HepG2 (cell line): Measurements from ENCODE around the gene STIM1. TPM values are rescaled to one million over a fixed set of nuclear protein-coding genes. Genes with fewer than 3 reads are reported as not detected.

Source experiments
- FLYWCH1 ChIP-seq: sonication (generic); formaldehyde crosslinking; IDR thresholded peaks from 2 replicates; pipeline ENCODE4 v1.8.1; 2023; ENCODE audit warnings: mild to moderate bottlenecking, missing genetic modification reagents
- NKX3-1 ChIP-seq: sonication (generic); formaldehyde crosslinking; IDR thresholded peaks from 2 replicates; pipeline ENCODE4 v1.5.0; 2020; ENCODE audit warnings: missing genetic modification reagents
- RCOR2 ChIP-seq: IDR thresholded peaks from 2 replicates; pipeline ENCODE4 v1.6.1; 2016; ENCODE audit warnings: missing biosample characterization, missing genetic modification reagents
- RXRA ChIP-seq: sonication (generic); formaldehyde crosslinking; IDR thresholded peaks from 2 replicates; pipeline ENCODE4 v1.5.1; 2020; ENCODE audit warnings: missing genetic modification reagents
- SMARCE1 ChIP-seq: fragments of 450-650 bp; IDR thresholded peaks from 2 replicates; pipeline ENCODE4 v1.6.1; 2017; ENCODE audit warnings: borderline replicate concordance
- ZFP90 ChIP-seq: sonication (generic); formaldehyde crosslinking; IDR thresholded peaks from 2 replicates; pipeline ENCODE4 v1.8.0; 2022; ENCODE audit warnings: missing genetic modification reagents, mild to moderate bottlenecking, inconsistent platforms, borderline replicate concordance
- ZNF484 ChIP-seq: sonication (generic); formaldehyde crosslinking; IDR thresholded peaks from 2 replicates; pipeline ENCODE4 v1.5.1; 2020; ENCODE audit warnings: mild to moderate bottlenecking, low read depth, missing genetic modification reagents, borderline replicate concordance
- ZNF629 ChIP-seq: sonication (generic); formaldehyde crosslinking; conservative IDR thresholded peaks from 2 replicates; pipeline ENCODE4 v1.5.0; 2020; ENCODE audit warnings: missing genetic modification reagents
- polyA plus RNA-seq, 8 experiments: library from polyadenylated mRNA; depleted of rRNA in 3 of 8; stranded (reverse) in 7 of 8; unstranded in 1 of 8; fragments of >200 nt; fragmentation: Illumina TruSeq in 4 of 8; extraction: Trizol in 4 of 8; gene quantifications; 2 replicates each; pipeline versions ENCODE4 v1.2.1 to v1.2.3, GENCODE V29; 2011 to 2016; ENCODE audit warnings: low read depth in 4 of 8, missing spikeins in 1 of 8, mixed read lengths in 1 of 8; ENCODE audit not compliant: insufficient read depth in 1 of 8
- total RNA-seq, 5 experiments: library from RNA; depleted of rRNA; stranded (reverse); fragments of >200 nt; fragmentation: Illumina TruSeq; extraction: Trizol; gene quantifications; 2 replicates each; pipeline ENCODE4 v1.2.3, GENCODE V29; 2016; ENCODE audit warnings: low read depth in 1 of 5
- TF ChIP-seq, protein P1 (sequence below): sonication (generic); formaldehyde crosslinking; IDR thresholded peaks from 2 replicates; pipeline ENCODE4 v1.4.0; 2020; ENCODE audit warnings: missing genetic modification reagents, mild to moderate bottlenecking, borderline replicate concordance
- TF ChIP-seq, protein P2 (sequence below): sonication (generic); formaldehyde crosslinking; IDR thresholded peaks from 2 replicates; pipeline ENCODE4 v1.4.0; 2020; ENCODE audit warnings: mild to moderate bottlenecking, missing genetic modification reagents
- TF ChIP-seq, protein P3 (sequence below): sonication (generic); formaldehyde crosslinking; IDR thresholded peaks from 2 replicates; pipeline ENCODE4 v1.4.0; 2020; ENCODE audit warnings: mild to moderate bottlenecking, missing genetic modification reagents
- TF ChIP-seq, protein P4 (sequence below): sonication (generic); formaldehyde crosslinking; IDR thresholded peaks from 2 replicates; pipeline ENCODE4 v1.8.0; 2022; ENCODE audit warnings: missing genetic modification reagents, mild to moderate bottlenecking, inconsistent platforms, borderline replicate concordance
- TF ChIP-seq, protein P5 (sequence below): sonication (generic); formaldehyde crosslinking; IDR thresholded peaks from 2 replicates; pipeline ENCODE4 v1.4.0; 2020; ENCODE audit warnings: mild to moderate bottlenecking, missing genetic modification reagents, borderline replicate concordance

Gene STIM1
- total and polyA plus RNA-seq, 2 of the 13 experiments (the other 11 are each of a cell fraction or from before 2014, with no cell fraction given), result 19.2 to 28.5 TPM

DNA sequence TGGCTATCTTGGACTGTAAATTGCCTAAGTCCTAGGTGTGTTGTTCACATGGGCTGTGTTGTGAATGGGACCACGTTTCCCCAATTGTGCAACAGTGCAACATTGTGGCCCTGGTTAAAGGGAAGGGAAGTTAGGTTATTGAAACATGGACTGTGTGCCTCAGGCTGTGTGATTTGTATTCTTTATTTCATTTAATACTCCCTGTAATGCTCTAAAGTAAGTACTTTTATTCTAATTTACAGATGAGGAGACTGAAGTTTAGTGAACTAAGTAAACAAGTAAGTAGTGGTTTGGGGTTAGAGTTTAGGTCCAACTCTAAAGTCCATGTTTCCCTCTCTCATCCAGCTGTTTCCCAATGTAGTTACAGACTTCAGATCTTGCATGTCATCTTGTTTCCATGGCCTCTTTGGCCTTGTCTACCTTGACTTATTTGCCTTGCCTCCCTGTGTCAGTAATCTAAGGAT is 77.7 kb downstream of the STIM1 start (continued):
- TF ChIP-seq ZFP90 (CRISPR knock-in tag) (no peak), FLYWCH1 (CRISPR knock-in tag) (no peak), SMARCE1 (no peak), RXRA (CRISPR knock-in tag) (no peak), RCOR2 (peak; percentile 73), ZNF484 (no peak), NKX3-1 (no peak), ZNF629 (no peak)
- TF ChIP-seq, protein P1, sequence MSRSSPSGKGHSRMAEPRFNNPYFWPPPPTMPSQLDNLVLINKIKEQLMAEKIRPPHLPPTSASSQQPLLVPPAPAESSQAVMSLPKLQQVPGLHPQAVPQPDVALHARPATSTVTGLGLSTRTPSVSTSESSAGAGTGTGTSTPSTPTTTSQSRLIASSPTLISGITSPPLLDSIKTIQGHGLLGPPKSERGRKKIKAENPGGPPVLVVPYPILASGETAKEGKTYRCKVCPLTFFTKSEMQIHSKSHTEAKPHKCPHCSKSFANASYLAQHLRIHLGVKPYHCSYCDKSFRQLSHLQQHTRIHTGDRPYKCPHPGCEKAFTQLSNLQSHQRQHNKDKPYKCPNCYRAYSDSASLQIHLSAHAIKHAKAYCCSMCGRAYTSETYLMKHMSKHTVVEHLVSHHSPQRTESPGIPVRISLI (CRISPR knock-in tag), result no peak; the same call in 1 of the 2 replicates
- TF ChIP-seq, protein P2, sequence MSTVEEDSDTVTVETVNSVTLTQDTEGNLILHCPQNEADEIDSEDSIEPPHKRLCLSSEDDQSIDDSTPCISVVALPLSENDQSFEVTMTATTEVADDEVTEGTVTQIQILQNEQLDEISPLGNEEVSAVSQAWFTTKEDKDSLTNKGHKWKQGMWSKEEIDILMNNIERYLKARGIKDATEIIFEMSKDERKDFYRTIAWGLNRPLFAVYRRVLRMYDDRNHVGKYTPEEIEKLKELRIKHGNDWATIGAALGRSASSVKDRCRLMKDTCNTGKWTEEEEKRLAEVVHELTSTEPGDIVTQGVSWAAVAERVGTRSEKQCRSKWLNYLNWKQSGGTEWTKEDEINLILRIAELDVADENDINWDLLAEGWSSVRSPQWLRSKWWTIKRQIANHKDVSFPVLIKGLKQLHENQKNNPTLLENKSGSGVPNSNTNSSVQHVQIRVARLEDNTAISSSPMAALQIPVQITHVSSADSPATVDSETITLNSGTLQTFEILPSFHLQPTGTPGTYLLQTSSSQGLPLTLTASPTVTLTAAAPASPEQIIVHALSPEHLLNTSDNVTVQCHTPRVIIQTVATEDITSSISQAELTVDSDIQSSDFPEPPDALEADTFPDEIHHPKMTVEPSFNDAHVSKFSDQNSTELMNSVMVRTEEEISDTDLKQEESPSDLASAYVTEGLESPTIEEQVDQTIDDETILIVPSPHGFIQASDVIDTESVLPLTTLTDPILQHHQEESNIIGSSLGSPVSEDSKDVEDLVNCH (CRISPR knock-in tag), result no peak
- TF ChIP-seq, protein P3, sequence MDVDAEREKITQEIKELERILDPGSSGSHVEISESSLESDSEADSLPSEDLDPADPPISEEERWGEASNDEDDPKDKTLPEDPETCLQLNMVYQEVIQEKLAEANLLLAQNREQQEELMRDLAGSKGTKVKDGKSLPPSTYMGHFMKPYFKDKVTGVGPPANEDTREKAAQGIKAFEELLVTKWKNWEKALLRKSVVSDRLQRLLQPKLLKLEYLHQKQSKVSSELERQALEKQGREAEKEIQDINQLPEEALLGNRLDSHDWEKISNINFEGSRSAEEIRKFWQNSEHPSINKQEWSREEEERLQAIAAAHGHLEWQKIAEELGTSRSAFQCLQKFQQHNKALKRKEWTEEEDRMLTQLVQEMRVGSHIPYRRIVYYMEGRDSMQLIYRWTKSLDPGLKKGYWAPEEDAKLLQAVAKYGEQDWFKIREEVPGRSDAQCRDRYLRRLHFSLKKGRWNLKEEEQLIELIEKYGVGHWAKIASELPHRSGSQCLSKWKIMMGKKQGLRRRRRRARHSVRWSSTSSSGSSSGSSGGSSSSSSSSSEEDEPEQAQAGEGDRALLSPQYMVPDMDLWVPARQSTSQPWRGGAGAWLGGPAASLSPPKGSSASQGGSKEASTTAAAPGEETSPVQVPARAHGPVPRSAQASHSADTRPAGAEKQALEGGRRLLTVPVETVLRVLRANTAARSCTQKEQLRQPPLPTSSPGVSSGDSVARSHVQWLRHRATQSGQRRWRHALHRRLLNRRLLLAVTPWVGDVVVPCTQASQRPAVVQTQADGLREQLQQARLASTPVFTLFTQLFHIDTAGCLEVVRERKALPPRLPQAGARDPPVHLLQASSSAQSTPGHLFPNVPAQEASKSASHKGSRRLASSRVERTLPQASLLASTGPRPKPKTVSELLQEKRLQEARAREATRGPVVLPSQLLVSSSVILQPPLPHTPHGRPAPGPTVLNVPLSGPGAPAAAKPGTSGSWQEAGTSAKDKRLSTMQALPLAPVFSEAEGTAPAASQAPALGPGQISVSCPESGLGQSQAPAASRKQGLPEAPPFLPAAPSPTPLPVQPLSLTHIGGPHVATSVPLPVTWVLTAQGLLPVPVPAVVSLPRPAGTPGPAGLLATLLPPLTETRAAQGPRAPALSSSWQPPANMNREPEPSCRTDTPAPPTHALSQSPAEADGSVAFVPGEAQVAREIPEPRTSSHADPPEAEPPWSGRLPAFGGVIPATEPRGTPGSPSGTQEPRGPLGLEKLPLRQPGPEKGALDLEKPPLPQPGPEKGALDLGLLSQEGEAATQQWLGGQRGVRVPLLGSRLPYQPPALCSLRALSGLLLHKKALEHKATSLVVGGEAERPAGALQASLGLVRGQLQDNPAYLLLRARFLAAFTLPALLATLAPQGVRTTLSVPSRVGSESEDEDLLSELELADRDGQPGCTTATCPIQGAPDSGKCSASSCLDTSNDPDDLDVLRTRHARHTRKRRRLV, result no peak
- TF ChIP-seq, protein P4, sequence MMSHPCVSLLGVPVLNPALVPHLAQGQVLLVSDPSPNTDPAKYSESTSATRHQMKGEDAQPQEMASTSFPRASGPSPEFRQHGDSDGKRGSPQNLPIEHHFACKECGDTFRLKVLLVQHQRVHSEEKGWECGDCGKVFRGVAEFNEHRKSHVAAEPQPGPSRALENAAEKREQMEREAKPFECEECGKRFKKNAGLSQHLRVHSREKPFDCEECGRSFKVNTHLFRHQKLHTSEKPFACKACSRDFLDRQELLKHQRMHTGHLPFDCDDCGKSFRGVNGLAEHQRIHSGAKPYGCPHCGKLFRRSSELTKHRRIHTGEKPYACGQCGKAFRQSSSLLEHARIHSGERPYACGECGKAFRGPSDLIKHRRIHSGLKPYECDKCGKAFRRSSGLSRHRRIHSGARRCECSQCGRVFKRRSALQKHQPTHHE (CRISPR knock-in tag), result no peak
- TF ChIP-seq, protein P5, sequence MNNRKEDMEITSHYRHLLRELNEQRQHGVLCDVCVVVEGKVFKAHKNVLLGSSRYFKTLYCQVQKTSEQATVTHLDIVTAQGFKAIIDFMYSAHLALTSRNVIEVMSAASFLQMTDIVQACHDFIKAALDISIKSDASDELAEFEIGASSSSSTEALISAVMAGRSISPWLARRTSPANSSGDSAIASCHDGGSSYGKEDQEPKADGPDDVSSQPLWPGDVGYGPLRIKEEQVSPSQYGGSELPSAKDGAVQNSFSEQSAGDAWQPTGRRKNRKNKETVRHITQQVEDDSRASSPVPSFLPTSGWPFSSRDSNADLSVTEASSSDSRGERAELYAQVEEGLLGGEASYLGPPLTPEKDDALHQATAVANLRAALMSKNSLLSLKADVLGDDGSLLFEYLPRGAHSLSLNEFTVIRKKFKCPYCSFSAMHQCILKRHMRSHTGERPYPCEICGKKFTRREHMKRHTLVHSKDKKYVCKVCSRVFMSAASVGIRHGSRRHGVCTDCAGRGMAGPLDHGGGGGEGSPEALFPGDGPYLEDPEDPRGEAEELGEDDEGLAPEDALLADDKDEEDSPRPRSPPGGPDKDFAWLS, result no peak
